Lower leg skin (tissue), 4 donors: ENCODE measurements around the gene MAP1LC3C. TPM values are rescaled to one million over a fixed set of nuclear protein-coding genes. Genes with fewer than 3 reads are reported as not detected.

Experiments used
- DNase-seq, 2 donors: peaks; one replicate each; pipeline ENCODE4 v3.0.0-alpha.2; 2019; ENCODE audit warnings: low spot score in 2 of 2
- H3K4me3 ChIP-seq: fragments of 200-600 bp; sonication (generic); 2 replicates; pipeline ENCODE4 v1.5.1; 2017; ENCODE audit warnings: mild to moderate bottlenecking, low read depth; ENCODE audit not compliant: poor library complexity, severe bottlenecking
- POLR2A ChIP-seq, 2 donors: fragments of 450-650 bp; IDR thresholded peaks; one replicate each; pipeline ENCODE4 v1.6.1; 2016 to 2017; ENCODE audit warnings: antibody characterized with exemption in 2 of 2, mild to moderate bottlenecking in 1 of 2, moderate library complexity in 1 of 2
- WGBS, 2 donors: methylation state at CpG; one replicate each; pipeline ENCODE4 v1.1.5; 2018; 5-methylcytosine and 5-hydroxymethylcytosine counted together
- intact Hi-C: fragments of 100-400 bp; cut with DNase I; formaldehyde crosslinking; loops from one replicate; pipeline ENCODE4 v1.15.0; 2023; ENCODE audit warnings: low total_unique reads
- total RNA-seq, 4 donors: library from RNA; depleted of rRNA; stranded (reverse); fragments of >200 nt; gene quantifications; one replicate each; pipeline ENCODE4 v1.1.0, GENCODE V29; 2016
- TF ChIP-seq, protein P1 (sequence below), 3 donors: fragments of 450-650 bp; IDR thresholded peaks; one replicate each; pipeline ENCODE4 v1.5.1; 2016; ENCODE audit warnings: antibody characterized with exemption in 3 of 3, mild to moderate bottlenecking in 3 of 3, moderate library complexity in 2 of 3

The MAP1LC3C gene
- total RNA-seq, 4 donors from 2014 or later = 2.7 to 7.4 (median 5.0) TPM

DNA sequence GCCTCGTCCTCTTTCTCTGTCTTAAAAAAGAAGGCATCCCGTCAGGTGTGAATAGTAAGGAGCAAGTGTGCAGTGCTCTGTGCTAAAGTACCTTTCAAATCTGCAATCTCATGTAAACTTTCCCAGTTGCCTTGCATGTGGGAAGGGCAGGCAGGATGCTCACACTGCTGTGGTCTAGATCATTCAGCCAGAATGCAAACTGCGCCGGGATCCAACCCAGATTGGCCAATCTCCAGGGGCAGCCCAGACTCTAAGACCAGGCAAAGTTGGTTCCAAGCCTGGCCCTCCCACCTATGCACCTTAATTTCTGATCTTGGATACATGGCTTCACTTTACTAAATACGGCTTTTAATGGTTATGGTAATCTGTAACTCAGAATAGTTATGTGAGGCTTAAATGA is 3.2 kb upstream of the MAP1LC3C start:
- H3K4me3 ChIP-seq = no peak overlapping the region
- DNase-seq = no peak
- WGBS, 2 donors = 71 to 80% methylated on average over 5 of the region's 5 CpGs
- intact Hi-C loops = no loop called here
- TF ChIP-seq, protein P1, sequence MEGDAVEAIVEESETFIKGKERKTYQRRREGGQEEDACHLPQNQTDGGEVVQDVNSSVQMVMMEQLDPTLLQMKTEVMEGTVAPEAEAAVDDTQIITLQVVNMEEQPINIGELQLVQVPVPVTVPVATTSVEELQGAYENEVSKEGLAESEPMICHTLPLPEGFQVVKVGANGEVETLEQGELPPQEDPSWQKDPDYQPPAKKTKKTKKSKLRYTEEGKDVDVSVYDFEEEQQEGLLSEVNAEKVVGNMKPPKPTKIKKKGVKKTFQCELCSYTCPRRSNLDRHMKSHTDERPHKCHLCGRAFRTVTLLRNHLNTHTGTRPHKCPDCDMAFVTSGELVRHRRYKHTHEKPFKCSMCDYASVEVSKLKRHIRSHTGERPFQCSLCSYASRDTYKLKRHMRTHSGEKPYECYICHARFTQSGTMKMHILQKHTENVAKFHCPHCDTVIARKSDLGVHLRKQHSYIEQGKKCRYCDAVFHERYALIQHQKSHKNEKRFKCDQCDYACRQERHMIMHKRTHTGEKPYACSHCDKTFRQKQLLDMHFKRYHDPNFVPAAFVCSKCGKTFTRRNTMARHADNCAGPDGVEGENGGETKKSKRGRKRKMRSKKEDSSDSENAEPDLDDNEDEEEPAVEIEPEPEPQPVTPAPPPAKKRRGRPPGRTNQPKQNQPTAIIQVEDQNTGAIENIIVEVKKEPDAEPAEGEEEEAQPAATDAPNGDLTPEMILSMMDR (IDR thresholded peaks at IDR 0.05) = no peak
- no peak for TF ChIP-seq POLR2A (IDR thresholded peaks at IDR 0.05)

DNA sequence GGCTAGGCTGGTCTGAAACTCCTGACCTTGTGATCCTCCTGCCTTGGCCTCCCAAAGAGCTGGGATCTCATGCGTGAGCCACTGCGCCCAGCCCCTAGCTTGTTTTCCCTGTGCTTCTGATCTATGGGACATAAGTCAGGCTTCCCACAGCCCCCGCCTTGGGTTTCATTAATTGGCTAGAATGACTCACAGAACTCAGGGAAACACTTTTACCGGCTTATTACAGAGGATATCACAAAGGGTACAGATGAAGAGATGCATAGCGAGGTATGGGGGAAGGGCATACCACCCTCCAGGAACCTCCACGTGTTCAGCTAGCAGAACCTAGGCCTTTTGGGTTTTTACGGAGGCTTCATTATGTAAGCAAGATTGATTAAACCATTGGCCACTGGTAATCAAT is 1.5 kb upstream of the MAP1LC3C start:
- TF ChIP-seq POLR2A (IDR thresholded peaks at IDR 0.05) = no peak
- TF ChIP-seq, protein P1 (IDR thresholded peaks at IDR 0.05) = no peak
- no peak overlapping the region for H3K4me3 ChIP-seq
- 90 to 91% methylated on average over 7 of the region's 7 CpGs for WGBS, 2 donors
- DNase-seq = no peak
- intact Hi-C loops = no loop called here

DNA sequence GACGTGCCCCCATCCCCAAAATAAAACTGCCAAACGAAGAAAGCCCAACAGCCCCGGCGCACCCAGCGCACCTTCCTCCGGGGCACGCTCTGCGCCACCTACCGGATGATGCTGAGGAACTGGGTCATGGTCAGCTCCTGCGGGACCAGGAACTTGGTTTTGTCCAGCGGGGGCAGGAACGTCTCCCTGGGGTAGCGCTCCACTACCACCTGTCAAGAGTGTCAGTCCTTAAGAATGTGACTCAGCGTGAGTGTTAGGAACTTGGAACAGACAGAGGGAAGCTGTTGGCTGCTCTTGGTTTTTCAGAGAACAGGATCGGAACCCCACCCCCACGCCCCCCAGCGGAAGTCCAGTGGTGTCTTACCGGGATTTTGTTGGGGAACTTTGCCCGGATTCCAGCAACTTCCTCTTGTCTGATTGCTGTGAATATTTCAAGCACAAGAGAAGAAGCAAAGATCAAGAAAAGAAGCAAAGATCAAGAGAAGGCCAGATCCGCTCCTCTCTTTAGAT is 431 bp downstream of the MAP1LC3C start:
- TF ChIP-seq, protein P1 (IDR thresholded peaks at IDR 0.05) = no peak
- TF ChIP-seq POLR2A (IDR thresholded peaks at IDR 0.05) = no peak
- peak; percentile 78 to 96 for DNase-seq
- 7 to 11% methylated on average over 20 of the region's 20 CpGs for WGBS, 2 donors
- intact Hi-C loops = no loop called here
- no peak overlapping the region for H3K4me3 ChIP-seq

DNA sequence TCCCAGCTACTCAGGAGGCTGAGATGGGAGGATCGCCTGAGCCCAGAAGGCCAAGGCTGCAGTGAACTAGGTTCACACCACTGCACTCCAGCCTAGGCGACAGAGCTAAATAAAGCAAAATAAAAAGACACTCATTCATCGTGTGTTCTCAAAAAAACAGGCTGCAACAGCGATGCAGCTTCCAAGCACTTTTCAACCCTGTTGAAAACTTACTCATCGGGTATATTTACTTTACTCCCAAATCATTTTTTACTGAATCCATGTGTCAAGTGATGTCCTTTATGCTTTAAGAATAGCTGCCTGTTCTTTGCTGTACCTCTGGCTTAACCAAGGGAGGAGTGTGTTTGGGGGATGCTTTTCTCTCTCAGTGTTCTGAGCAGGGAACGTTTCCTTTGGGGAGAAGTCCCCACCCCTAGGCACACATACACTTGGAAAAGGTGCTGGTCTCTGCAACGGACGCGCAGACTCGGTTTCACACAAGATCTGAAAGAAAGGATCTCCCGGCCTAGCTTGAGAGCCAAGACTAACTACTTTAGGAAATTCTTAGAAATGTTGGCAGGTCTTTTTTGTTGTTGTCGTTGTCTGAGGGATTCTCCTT is 1.4 kb downstream of the MAP1LC3C start:
- intact Hi-C loops = no loop called here
- no peak for TF ChIP-seq POLR2A (IDR thresholded peaks at IDR 0.05)
- TF ChIP-seq, protein P1 (IDR thresholded peaks at IDR 0.05) = no peak
- no peak overlapping the region for H3K4me3 ChIP-seq
- WGBS, 2 donors = 76 to 84% methylated on average over 12 of the region's 12 CpGs
- DNase-seq = no peak

DNA sequence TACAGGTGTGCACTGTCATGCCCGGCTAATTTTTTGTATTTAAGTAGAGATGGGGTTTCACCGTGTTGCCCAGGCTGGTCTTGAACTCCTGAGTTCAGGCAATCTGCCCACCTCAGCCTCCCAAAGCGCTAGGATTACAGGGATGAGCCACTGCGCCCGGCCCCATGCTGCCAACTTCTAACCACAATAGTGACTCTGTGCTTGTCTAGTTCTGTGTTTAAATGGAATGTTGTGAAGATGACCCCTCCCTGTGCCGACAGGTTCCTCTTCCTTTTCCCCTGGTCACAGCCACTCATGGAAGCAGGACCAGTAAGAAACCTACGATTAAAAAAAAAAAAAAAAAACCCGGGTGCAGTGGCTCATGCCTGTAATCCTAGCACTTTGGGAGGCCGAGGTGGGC is 4.7 kb downstream of the MAP1LC3C start:
- no peak for DNase-seq
- intact Hi-C loops = no loop called here
- TF ChIP-seq, protein P1 (IDR thresholded peaks at IDR 0.05) = no peak
- no peak for TF ChIP-seq POLR2A (IDR thresholded peaks at IDR 0.05)
- 79% methylated on average over 9 of the region's 9 CpGs for WGBS, 2 donors
- H3K4me3 ChIP-seq = no peak overlapping the region

DNA sequence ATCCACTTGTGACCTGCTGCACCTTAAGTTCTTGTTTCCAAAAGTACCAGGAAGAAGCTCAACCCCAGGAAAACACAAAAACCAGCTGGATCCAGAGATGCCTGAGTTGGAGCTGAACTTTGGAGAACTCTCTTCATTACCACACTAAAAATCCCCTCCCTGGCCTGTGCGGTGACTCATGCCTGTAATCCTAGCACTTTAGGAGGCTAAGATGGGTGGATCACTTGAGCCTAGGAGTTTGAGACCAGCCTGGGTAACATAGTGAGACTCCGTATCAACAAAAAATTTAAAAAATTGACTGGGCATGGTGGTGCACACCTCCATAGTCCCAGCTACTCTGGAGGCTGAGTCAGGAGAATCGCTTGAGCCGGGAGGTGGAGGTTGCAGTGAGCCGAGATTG is 6.2 kb downstream of the MAP1LC3C start:
- TF ChIP-seq POLR2A (IDR thresholded peaks at IDR 0.05) = no peak
- TF ChIP-seq, protein P1 (IDR thresholded peaks at IDR 0.05) = no peak
- WGBS, 2 donors = 86 to 93% methylated on average over 5 of the region's 5 CpGs
- intact Hi-C loops = no loop called here
- H3K4me3 ChIP-seq = no peak overlapping the region
- DNase-seq = no peak
